Ecto neural progenitor cell (in vitro differentiated cells): ENCODE results near the gene CACNB1.
"Not testable (repeated sequence)": the region's sequence is repeated elsewhere in the genome, so short reads cannot be mapped to it uniquely, and the experiment has no call there.

Experiments
- DNase-seq: peaks from one replicate; pipeline ENCODE4 v3.0.0-alpha.2; 2018; ENCODE audit warnings: low spot score

The CACNB1 gene

DNA sequence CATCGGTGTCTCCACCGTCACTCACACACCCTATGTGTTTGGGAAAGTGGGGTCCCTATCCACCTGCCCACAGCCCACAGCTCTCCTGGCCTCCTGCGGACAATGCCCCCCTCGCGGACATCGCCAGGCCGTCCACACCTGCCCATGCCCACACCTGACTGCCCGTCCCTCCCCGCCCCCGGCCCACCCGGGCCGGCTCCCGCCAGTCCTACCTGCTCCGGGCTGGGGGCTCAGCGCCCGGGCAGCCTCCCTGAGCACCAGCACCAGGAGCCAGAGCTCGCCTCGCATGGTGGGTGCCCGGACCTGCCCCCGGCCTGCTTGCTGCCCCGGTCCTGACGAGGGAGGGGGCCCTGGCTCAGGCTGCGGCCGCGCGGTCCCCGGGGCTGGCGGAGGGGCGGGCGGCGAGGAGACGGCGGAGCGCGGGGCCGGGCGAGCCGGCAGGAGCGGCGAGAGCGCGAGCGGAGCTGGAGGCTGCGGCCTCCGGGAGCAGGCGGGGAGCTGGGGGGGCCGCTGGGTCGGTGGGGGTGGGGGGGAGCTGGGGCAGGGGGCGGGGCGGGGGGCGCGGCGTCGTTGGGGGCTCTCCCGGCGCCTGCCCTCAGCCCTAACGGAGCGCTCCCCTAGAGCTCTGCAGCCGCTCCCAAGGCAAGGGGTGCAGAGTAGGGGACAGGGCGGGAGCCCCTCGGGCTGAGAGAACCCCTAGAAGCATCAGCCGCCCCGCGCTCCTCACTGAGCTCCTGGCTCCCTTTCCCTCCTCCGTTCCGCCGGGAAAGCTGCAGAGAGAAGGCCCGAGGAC, 46.1 kb downstream of the CACNB1 start, which contains the start of gene PLXDC1:
Gene PLXDC1, minus strand, starts transcription at position 488 of the 793 bp plus-strand sequence. Its CDS starts 200 bp downstream, at position 288.
- DNase-seq = peak; percentile 78

DNA sequence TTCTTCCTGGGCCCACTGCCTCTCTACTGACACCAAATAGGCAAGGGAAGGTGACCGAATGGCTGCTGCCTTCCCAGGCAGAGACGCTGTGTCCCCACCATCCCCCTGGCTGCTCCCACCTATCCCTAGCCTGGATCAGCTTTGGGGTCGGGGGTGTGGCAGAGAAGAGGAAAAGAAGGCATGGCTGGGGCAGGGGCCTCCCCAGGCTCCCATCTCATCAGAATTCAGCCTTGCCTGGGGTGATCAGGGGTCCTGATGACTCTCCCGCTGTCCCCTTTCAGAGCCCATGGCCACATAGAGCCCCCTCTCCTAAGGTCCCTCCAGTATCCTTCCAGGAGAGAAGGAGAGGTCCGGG, 46.7 kb downstream of the CACNB1 start:
- no peak for DNase-seq

DNA sequence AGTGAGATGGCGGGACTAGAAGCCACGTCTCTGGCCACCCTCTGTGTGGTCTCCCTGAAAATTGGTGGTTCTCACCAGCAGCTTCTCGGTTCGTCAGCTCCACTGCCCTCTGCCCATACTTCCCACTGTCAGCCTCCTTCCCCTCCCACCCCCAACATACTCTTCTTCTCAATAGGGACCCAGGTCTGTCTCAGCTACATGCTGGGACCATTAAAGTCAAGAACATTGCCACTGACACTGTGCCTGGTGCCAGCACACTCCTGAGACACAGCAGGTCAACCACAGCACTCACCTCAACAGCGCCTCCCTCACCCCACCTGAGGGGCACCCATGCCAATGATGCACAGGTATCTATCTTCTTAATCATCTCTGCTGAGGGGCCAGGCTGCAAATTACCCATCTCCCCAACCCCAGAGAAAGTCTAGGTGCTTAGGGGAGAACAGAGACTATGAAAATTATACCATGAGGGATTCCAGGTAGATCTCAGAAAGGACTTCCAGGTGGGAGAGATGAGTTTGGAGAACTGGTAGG, 47.3 kb downstream of the CACNB1 start:
- peak; percentile 44 for DNase-seq

DNA sequence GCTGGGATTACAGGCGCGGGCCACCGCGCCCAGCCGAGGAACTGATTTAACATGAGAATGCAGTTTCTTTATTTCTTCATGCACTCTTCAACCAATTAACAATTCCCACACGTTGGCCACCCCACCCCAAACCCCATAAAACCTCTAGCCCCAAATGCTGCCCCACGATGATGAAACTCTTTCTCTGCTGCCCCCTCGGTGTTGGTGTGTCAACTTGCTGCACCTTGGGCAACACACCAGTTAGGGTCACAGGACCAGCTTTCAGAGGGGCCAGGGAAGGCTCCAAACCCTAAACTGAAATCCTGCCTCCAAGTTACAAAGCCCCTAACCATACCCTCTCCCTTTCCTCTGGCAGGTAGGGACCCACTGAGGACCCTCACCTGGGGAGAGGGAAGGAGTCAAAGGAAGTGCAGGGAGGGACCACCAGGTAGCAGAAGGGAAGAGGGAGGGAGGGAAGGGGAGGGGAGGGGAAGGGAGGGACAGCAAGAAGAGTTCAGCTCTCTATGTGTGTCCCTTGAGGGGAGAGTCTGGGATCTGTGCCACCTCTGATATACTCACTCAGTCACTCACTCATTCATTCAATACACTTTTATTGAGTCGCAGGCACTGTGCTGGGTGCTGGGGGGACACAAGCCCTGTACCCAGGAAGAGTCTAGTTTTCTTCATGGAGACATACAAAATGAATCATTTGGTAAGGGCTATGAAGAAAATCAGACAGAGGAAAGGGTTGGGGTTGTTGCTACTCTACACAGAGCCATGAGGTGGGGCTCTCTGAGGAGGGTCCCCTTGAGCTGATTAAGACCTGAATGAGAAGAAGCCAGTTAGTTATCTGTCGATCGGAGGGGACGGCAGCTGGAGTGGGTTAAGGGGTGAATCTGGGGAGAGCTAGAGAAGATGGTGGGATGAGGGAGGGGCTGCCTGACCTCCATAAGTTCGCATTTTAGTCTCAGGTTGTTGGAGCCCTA, 50.0 kb downstream of the CACNB1 start:
- peak; percentile 43 for DNase-seq

DNA sequence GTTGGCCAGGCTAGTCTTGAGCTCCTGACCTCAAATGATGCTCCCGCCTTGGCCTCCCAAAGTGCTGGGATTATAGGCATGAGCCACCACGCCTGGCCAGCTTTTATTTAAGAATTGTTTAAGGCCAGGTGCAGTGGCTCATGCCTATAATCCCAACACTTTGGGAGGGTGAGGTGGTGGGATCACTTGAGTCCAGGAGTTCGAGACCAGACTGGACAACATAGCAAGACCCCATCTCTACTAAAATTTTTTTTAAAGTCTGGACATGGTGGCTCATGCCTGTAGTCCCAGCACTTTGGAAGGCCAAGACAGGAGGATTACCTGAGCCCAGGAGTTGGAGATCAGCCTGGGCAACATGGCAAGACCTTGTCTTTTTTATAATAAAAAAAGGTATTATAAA, 51.2 kb downstream of the CACNB1 start:
- DNase-seq = no peak

DNA sequence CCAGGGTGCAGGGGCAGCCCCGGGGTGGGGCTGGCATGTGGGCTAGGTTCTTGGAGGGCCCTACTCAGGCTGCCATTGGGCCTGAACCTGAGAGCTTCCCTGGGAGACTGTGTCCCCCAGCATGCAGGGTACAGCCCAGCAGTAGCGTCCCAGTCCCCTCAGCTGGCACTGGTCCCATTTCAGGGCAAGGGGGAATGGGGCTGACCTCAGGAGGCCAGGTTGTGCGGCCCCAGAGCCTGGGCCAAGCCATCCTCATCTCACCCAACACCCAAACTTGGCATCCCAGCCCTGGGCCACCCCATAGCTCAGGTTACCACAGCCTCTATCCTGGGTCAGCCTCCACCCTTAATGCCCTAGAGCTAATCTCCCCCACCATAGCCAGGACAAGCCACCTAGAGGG, 52.3 kb downstream of the CACNB1 start:
- no peak for DNase-seq

DNA sequence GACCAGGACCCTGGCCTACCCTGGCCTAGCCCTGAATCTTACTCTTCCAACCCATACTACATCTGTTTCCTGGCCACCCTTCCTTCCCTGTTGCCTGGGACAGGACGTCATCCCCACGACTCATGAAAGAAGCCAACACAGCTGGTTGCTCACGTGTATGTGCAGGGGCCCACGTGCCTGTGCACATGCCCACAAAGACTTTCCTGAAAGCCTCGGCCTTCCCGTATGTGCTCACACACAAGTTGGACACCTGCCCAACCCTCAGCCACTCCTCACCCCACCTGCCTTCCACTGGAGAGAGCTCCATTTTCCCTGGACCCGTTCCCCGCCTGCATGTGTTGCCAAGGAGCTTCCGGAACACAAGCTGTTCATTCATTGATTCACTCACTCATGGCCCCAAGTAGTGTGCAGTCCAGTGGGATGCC, 53.0 kb downstream of the CACNB1 start:
- DNase-seq = no peak

DNA sequence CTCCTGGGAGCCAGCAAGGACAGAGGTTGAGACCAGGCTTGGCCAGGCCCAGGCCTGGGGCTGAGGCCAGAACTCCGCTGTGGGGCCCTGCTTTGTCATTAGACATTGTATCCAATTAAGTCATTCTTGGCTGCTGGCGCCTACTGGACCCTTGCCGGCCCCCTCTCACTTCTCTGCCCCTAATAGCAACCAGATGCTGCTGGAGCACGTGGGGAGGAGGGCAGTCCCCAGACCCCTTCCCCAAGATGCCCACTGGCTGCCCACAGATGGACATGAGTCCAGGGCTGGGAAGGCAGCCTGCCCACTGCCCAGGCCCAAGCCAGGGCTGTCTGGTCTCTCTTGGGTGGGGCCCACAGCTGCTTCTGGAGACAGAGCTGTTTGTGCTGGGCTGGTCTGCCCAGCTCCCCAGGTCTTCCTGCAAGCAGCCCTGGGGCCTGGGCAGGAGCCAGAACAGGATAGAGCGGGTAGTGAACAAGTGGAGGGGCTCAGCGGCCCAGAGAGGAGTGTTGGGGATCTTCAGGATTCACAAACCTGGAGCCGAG, 53.8 kb downstream of the CACNB1 start:
- no peak for DNase-seq

DNA sequence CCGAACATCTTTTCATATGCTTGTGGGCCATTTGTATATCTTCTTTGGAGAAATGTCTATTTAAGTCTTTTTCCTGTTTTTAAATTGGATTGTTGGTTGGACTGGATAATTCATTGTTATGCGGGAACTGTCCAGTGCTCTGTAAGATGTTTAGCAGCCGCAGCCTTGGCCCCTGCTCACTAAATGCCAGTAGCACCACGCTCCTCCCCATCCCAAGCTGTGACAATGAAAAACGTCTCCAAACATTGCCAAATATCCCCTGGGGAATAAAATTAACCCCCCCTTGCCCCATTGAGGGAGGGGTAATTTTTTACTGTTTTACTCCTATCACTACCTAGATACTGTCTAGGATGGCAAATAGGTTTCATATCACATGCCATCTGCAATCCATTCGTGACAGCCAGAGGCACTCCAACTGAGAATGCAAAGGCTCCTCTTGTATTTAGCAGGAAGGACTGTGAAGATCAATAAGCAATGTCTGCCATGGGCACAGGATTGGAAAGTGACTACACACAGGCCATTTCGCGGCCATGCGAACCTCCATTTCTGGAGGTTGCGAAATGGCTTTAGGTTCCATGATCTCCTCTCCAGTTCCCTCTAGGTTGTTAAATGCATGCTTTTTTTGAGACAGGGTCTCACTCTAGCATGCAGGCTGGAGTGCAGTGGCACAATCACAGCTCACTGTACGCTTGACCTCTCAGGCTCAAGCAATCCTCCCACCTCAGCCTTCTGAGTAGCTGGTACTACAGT, 55.4 kb downstream of the CACNB1 start:
- no peak for DNase-seq

DNA sequence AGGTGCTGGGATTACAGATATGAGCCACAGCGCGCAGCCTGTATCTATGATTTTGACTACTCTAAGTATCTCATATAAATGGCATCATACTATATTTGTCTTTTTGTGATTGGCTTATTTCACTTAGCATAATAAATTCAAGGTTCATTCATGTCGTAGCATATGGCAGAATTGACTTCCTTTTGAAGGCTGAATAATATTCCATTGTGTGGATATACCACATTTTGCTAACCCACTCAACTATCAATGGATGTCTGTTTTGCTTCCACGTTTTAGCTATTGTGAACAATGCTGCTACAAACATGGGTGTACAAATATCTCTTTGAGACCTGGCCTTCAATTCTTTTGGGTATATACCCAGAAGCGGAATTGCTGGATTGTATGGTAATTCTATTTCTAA, 56.2 kb downstream of the CACNB1 start:
- DNase-seq = no peak

DNA sequence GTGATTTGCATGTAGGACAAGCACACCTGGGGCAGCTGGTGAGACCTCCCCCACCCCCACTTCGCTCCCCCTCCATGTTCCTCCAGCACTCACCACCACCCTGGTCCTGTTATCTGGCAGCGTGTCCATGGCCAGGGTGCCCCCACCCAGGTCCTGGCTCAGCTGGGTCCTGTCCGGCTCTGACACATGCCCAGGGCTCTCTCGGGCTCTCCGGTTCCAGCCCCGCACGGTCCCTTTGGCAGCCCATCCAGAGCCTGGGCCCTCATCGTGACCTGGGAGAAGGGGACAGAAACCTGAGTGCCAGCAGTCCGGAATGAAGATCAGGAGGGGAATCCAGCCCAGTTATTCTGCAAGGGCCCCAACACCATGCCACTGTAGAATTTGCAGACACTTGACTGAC, 57.9 kb downstream of the CACNB1 start:
- no peak for DNase-seq

DNA sequence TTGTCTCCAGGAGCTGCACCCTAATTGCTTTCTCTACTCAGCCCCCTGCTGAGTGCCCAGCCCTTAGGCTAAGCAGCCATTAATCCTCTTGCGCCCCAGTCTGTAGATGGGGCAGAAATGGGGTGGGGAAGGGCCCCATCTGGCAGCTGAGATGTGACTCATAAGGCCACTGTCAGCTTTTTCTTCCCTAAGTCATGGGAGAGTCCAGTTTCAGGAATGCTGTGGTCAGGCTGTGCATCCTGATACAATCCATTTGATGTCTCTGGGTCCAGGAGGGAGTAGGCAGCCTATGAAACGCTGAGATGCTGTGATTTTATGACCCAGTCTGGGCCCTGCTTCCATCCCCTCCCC, 58.3 kb downstream of the CACNB1 start:
- DNase-seq = no peak

DNA sequence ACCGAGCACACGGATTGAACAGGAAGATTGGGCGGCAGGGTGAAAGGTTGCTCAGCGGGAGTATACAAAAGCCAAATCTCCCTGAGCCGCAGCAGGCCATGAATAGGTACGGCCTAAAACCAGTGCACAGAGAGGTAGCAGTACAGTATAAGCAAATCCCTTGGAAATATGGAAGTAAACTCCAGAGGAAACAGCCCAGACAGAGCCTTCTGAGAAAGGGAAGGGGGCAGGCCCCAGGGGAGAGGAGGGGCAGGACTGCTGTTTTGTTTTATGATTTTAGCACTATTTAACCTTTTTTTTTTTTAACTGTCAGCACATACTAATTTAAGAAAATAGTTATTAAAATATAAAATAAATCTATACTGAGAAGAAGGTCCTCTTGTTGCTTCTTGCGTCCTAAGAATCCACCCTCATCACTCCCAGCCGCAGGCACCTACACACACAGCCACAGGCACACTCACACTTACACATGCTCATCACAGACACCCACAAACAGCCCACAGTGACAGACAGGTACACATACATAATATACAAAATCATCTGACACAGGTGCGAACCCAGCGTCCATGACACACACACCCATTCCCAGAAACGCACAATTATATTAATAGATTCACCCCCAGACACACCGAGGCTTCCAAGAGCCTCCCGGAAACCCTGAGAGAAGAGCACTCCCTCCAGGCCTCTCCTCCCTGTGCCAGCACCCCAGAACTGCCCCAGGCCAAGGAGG, 58.9 kb downstream of the CACNB1 start:
- no peak for DNase-seq

DNA sequence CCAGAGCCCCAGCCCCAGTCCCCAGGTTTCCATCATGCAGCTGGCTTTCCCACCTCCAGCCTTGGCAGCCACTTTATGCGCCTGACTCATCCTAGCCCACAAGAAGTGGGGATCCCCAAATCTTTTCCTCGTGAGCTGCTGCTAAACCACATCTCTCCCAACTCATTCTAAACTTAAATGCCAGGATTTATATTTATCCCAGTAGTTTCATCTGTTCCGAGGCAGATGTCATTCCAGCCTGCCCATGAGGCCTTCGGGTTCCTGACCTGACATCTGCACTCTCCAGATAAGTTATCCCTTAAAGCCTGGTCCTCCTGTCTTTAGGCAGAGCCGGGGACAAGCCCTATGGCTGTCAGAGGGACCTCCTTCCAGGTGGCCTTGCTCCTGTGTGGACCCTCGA, 62.6 kb downstream of the CACNB1 start:
- DNase-seq = no peak

DNA sequence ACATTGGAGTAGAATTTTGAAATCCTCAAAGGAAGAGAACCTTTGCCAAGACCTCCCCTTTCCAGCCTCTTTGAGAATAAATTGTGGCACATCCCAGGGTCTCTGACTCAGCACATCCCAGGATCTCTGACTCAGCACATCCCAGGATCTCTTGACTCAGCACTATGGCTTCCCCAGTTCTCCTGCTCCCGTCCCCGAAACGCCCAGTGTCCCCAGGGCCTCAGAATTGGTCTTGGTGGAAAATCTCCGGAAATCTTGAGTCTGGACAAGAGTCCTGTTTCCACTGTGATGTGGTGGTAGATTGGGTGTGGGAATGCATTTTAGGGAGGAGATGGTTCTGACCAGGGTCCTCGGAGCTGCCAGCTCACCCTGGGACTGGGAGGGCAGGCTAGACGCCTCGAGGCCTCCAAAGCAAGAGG, 65.3 kb downstream of the CACNB1 start:
- DNase-seq = no peak

DNA sequence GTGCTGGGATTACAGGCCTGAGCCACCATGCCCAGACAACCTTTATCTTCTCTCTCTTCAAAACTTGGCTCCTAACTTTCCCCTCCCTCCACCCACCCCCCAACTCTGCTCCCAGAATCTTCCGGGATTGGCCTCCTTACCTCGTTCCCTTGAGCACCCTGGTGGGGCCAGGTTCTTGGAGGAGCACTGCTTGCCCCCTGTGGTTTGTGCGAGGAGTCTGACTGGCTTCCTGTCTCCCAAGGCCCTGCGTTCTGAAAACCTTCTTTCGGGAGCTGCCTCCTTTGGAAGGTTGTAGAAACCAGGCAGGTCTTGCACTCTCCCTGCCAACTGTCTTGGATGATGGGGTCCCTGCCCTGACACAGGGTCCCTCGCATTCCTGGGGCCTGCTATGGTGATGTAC, 65.9 kb downstream of the CACNB1 start:
- DNase-seq = no peak

DNA sequence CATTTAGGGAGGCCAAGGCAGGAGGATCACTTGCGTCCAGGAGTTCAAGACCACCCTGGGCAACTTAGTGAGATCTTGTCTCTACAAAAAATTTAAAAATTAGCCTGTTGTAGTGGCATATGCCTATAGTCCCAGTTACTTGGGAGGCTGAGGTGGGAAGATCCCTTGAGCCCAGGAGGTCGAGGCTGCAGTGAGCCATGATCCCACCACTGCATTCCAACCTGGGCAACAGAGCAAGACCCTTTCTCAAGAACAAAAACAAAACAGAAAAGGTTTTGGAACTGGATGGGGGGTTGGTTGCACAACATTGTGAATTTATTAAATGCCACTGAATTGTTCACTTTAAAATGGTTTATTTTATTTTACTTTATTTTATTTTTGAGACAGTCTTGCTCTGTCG, 67.3 kb downstream of the CACNB1 start:
- DNase-seq = no peak

DNA sequence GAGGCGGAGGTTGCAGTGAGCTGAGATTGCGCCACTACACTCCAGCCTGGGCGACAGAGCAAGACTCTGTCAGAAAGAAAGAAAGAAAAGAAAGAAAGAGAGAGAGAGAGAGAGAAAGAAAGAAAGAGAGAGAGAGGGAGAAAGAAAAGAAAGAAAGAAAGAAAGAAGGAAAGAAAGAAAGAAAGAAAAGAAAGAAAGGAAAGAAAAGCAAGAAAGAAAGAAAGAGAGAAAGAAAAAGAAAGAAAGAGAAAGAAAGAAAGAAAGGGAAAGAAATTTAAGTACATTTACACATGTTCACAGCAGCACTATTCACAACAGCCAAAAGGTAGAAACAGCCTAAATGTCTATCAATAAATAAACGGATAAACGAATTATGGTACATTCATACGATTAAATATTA, 67.9 kb downstream of the CACNB1 start:
- not testable (repeated sequence) for DNase-seq

DNA sequence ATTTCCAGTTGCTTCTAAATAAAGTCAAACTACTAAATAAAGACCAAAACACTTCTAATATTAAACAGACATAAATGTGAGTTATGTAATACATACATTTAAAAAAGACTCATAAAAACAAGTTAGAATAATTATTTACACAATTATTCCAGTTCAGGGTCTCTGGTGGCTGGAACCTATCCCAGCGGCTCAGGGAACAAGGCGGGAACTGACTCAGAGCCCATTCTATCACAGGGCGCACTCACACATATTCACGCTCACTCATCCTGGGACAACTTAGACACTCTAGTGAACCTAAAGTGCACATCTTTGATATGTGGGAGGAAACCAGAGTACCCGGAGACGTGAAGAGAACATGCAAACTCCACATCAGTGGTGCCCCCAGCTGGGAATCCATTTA, 71.0 kb downstream of the CACNB1 start:
- DNase-seq = no peak

DNA sequence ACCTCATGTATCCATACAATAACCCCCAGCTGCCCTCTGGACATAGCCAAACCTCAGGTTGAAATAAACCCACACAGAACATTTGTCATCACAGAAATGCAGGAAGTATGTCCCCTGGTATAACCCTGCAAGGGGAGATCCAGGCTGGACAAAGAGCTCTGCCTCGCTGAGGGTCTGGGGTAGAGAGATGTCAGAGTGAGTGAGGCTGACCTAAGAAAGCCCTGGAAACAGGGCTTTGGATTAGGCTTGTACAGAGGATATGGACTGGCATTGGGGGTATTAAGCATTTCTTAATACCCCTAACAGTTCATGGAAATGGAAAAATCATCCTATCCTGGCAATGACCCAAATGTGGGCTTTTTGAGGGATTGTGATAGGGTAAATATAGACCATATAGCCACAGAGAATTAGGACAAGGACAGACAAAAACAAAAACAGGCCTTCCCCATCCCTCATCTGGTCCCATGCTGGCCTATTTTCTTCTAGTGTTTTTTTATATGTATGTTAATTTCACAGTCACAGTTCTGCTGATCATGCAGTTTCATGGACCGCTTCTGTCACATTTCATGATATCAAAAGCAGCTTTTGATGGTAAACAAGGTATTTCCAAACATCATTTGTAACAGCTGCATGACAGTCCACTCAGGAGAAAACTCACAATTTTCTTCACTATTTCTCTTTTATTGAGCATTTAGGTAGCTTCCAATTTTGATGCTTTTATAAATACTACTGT, 72.2 kb downstream of the CACNB1 start:
- DNase-seq = no peak

DNA sequence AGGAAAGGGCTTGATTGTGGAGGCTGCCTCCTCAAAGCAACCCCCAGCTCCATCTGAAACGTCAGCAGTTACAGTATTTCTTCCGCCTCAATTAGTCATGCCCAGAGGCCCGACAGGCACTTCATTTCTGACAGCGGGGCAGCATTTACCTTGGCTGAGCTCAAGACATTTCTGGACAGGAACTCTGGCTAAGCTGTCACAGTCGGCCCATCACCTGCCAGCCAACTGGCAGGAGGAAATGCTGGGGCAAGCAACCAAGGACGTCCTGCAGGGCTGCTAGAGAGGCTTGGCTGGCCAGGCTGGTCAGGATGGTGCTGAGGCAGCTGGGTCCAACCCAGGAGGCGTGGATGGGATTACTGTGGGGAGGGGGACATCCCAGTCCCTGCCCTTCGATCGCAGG, 73.8 kb downstream of the CACNB1 start:
- DNase-seq = no peak
